Suprapubic skin (tissue), 4 donors: Measurements from ENCODE around the gene SFXN5. TPM values are rescaled to one million over a fixed set of nuclear protein-coding genes. Genes with fewer than 3 reads are reported as not detected.

Experiments
- DNase-seq, 2 donors: peaks; one replicate each; pipeline ENCODE4 v3.0.0-alpha.2; 2019; ENCODE audit warnings: low spot score in 2 of 2
- H3K27ac ChIP-seq: fragments of 200-600 bp; sonication (generic); one replicate; pipeline ENCODE4 v1.5.1; 2019
- H3K27me3 ChIP-seq: fragments of 200-600 bp; sonication (generic); one replicate; pipeline ENCODE4 v1.5.1; 2019
- H3K36me3 ChIP-seq: fragments of 200-600 bp; sonication (generic); one replicate; pipeline ENCODE4 v1.5.1; 2019
- H3K4me1 ChIP-seq: fragments of 200-600 bp; sonication (generic); one replicate; pipeline ENCODE4 v1.5.1; 2019
- H3K4me3 ChIP-seq: fragments of 200-600 bp; sonication (generic); one replicate; pipeline ENCODE4 v1.5.1; 2019; ENCODE audit warnings: mild to moderate bottlenecking
- H3K9me3 ChIP-seq: fragments of 200-600 bp; sonication (generic); one replicate; pipeline ENCODE4 v1.5.1; 2019
- EP300 ChIP-seq: sonication (generic); formaldehyde crosslinking; IDR thresholded peaks from one replicate; pipeline ENCODE4 v1.6.1; 2017; ENCODE audit warnings: antibody characterized with exemption
- POLR2A ChIP-seq, 2 donors: fragments of 450-650 bp; IDR thresholded peaks; one replicate each; pipeline ENCODE4 v1.6.1; 2017; ENCODE audit warnings: antibody characterized with exemption in 2 of 2, mild to moderate bottlenecking in 2 of 2, moderate library complexity in 2 of 2
- POLR2AphosphoS5 ChIP-seq, 3 donors: sonication (generic); formaldehyde crosslinking; IDR thresholded peaks; one replicate each; pipeline ENCODE4 v1.6.1; 2017; ENCODE audit warnings: antibody characterized with exemption in 3 of 3
- WGBS: methylation state at CpG from one replicate; pipeline ENCODE4 v1.1.5; 2018; 5-methylcytosine and 5-hydroxymethylcytosine counted together
- total RNA-seq, 4 donors: library from RNA; depleted of rRNA; stranded (reverse); fragments of >200 nt; gene quantifications; one replicate each; pipeline ENCODE4 v1.1.0, GENCODE V29; 2016
- TF ChIP-seq, protein P1 (sequence below), 2 donors: fragments of 200-600 bp in 1 of 2; fragments of 450-650 bp in 1 of 2; sonication (generic) in 1 of 2; IDR thresholded peaks; one replicate each; pipeline ENCODE4 v1.5.1; 2016 to 2019; ENCODE audit warnings: antibody characterized with exemption in 2 of 2, mild to moderate bottlenecking in 1 of 2, moderate library complexity in 1 of 2

The SFXN5 gene
- total RNA-seq, 4 donors from 2014 or later: 11.9 to 25.7 (median 18.8) TPM

- H3K4me3 ChIP-seq: no peak overlapping the region
- peaks cover 16% of the 10 kb centered on the region for H3K36me3 ChIP-seq
- H3K27ac ChIP-seq: no peak overlapping the region
- DNase-seq: peak in 1 of 2 donors; percentile 29
- WGBS: 92% methylated on average over 6 of the region's 8 CpGs
- no peaks in the 10 kb centered on the region for H3K27me3 ChIP-seq
- TF ChIP-seq, protein P1, sequence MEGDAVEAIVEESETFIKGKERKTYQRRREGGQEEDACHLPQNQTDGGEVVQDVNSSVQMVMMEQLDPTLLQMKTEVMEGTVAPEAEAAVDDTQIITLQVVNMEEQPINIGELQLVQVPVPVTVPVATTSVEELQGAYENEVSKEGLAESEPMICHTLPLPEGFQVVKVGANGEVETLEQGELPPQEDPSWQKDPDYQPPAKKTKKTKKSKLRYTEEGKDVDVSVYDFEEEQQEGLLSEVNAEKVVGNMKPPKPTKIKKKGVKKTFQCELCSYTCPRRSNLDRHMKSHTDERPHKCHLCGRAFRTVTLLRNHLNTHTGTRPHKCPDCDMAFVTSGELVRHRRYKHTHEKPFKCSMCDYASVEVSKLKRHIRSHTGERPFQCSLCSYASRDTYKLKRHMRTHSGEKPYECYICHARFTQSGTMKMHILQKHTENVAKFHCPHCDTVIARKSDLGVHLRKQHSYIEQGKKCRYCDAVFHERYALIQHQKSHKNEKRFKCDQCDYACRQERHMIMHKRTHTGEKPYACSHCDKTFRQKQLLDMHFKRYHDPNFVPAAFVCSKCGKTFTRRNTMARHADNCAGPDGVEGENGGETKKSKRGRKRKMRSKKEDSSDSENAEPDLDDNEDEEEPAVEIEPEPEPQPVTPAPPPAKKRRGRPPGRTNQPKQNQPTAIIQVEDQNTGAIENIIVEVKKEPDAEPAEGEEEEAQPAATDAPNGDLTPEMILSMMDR (IDR thresholded peaks at IDR 0.05): no peak
- TF ChIP-seq POLR2A (IDR thresholded peaks at IDR 0.05): no peak
- TF ChIP-seq POLR2AphosphoS5 (IDR thresholded peaks at IDR 0.05): no peak
- no peak for TF ChIP-seq EP300
- H3K9me3 ChIP-seq: no peaks in the 10 kb centered on the region
- H3K4me1 ChIP-seq: no peaks in the 10 kb centered on the region
Measured at GRCh38 chr2:73021371-73022010, 50.0 kb downstream of the SFXN5 start.

DNA sequence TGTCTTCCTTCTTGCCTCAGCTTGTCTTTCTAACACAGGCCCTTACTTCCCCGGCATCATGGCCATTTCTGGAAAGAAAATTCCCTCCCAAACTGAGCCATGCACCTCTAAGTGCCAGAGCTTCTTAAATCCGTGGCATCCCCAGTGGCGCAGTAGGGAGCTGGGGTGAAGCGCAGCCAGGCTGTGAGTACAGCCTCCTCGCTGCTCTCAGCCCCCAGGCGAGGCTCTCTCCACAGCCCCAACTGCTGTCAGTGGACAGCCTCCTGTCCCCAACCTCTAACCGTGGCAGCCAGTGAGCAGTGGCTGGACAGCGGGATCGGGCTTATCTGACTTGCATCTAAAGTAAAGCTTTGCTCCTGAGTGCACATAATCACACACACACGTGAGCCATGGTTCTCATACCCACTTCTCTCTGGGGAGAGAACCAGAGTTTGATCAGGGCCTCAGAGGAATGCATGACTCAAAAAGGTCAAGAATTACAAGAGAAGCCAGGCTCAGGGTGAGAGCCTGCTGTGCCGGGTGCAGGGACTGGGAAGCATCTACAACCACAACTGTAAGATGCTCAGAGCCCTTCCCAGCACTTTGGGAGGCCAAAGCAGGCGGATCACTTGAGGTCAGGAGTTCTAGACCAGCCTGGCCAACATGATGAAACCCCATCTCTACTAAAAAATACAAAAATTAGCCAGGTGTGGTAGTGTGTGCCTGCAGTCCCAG lies 50.7 kb downstream of the SFXN5 start:
- DNase-seq: peak in 1 of 2 donors; percentile 31

DNA sequence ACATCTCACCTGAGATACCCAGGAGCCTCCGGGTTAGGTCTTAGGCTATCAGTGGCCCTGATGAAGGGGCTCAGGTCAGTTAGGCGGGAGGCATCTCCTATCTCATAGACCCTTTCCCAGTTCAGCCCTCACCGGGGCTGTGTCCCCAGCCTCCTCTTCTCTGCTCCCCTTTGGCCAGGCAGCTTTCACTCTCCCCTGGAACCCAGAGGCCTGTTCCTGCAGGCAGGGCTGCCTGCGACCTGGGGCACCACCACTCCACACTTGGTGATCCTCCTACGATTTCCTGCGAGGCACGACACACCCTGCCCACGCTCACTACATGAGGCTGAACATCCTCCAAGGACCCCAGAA lies 51.2 kb downstream of the SFXN5 start:
- no peak overlapping the region for H3K27ac ChIP-seq
- no peaks in the 10 kb centered on the region for H3K4me1 ChIP-seq
- peak in 1 of 2 donors; percentile 43 for DNase-seq
- no peaks in the 10 kb centered on the region for H3K27me3 ChIP-seq
- peaks cover 16% of the 10 kb centered on the region for H3K36me3 ChIP-seq
- H3K4me3 ChIP-seq: no peak overlapping the region
- TF ChIP-seq, protein P1 (IDR thresholded peaks at IDR 0.05): no peak
- TF ChIP-seq POLR2A (IDR thresholded peaks at IDR 0.05) (no peak), POLR2AphosphoS5 (IDR thresholded peaks at IDR 0.05) (no peak), EP300 (no peak)
- 80% methylated on average over 8 of the region's 8 CpGs for WGBS
- H3K9me3 ChIP-seq: no peaks in the 10 kb centered on the region

More for the DNA sequence above, 50.7 kb downstream of the SFXN5 start:
- peaks cover 16% of the 10 kb centered on the region for H3K36me3 ChIP-seq
- H3K9me3 ChIP-seq: no peaks in the 10 kb centered on the region
- no peak overlapping the region for H3K27ac ChIP-seq
- H3K27me3 ChIP-seq: no peaks in the 10 kb centered on the region
- 86% methylated on average over 12 of the region's 12 CpGs for WGBS
- H3K4me3 ChIP-seq: no peak overlapping the region
- TF ChIP-seq EP300 (no peak), POLR2A (IDR thresholded peaks at IDR 0.05) (no peak), POLR2AphosphoS5 (IDR thresholded peaks at IDR 0.05) (no peak)
- TF ChIP-seq, protein P1 (IDR thresholded peaks at IDR 0.05): no peak
- H3K4me1 ChIP-seq: no peaks in the 10 kb centered on the region

- no peak overlapping the region for H3K27ac ChIP-seq
- H3K27me3 ChIP-seq: no peaks in the 10 kb centered on the region
- H3K4me3 ChIP-seq: no peak overlapping the region
- WGBS: 79% methylated on average over 2 of the region's 2 CpGs
- DNase-seq: no peak
- TF ChIP-seq, protein P1 (IDR thresholded peaks at IDR 0.05): no peak
- TF ChIP-seq POLR2AphosphoS5 (IDR thresholded peaks at IDR 0.05) (no peak), POLR2A (IDR thresholded peaks at IDR 0.05) (no peak), EP300 (no peak)
- no peaks in the 10 kb centered on the region for H3K4me1 ChIP-seq
- H3K9me3 ChIP-seq: no peaks in the 10 kb centered on the region
- H3K36me3 ChIP-seq: peaks cover 16% of the 10 kb centered on the region
Measured at GRCh38 chr2:73018188-73018825, 53.2 kb downstream of the SFXN5 start.

DNA sequence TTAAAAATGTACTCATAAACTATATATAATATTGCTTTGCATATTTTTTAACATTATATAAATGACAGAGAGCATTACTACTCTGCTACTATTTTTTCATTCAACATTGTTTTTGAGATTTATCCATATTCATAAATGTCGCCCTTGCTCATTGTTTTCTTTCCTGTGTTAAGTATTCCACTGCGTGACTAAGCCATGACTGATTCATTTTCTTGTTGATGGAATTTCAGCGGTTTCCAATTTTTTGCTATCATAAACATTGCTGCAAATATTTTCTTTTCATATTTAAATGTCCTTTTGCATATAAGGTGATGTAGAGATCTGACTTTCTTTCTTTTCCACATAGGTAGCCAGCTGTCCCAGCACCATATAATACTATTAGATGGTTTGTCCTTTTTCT lies 57.6 kb downstream of the SFXN5 start:
- Histone ChIP-seq H3K27me3 (no peaks in the 10 kb centered on the region), H3K36me3 (peaks cover 5% of the 10 kb centered on the region), H3K9me3 (no peaks in the 10 kb centered on the region), H3K4me3 (no peak overlapping the region), H3K4me1 (no peaks in the 10 kb centered on the region), H3K27ac (no peak overlapping the region)
- WGBS: 82% methylated on average over 3 of the region's 3 CpGs
- DNase-seq: no peak
- TF ChIP-seq, protein P1 (IDR thresholded peaks at IDR 0.05): no peak
- TF ChIP-seq EP300 (no peak), POLR2AphosphoS5 (IDR thresholded peaks at IDR 0.05) (no peak), POLR2A (IDR thresholded peaks at IDR 0.05) (no peak)
